Body of pancreas (tissue), 4 donors: ENCODE measurements around the gene VCAM1.

Source experiments
- CTCF ChIP-seq, 7 experiments: fragments of 450-650 bp in 4 of 7; fragments of 200-600 bp in 3 of 7; sonication (generic) in 3 of 7; IDR thresholded peaks; one replicate each; pipeline ENCODE4 v1.5.1; 2016 to 2019; ENCODE audit warnings: antibody characterized with exemption in 7 of 7
- POLR2A ChIP-seq, 3 donors: fragments of 450-650 bp; IDR thresholded peaks; one replicate each; pipeline ENCODE4 v1.6.1; 2016; ENCODE audit warnings: antibody characterized with exemption in 3 of 3, mild to moderate bottlenecking in 2 of 3

GRCh38 chr1:100734676-100735075, 15.1 kb downstream of the VCAM1 start:
- TF ChIP-seq CTCF (IDR thresholded peaks at IDR 0.05) (no peak), POLR2A (IDR thresholded peaks at IDR 0.05) (no peak)
